IMR-90 (cell line): ENCODE data around the gene CDKAL1. TPM values are rescaled to one million over a fixed set of nuclear protein-coding genes. Genes with fewer than 3 reads are reported as not detected.

Source experiments
- ATAC-seq: fragments of 200-7000 bp; cut with Tn5 transposase; 2 replicates; pipeline ENCODE4 v1.9.1; 2020; ENCODE audit warnings: low read depth, mild to moderate bottlenecking, moderate library complexity
- BruUV-seq: library from RNA; stranded (reverse); fragments of 400-500 nt; replicated peaks from 2 replicates; lab custom pipeline; 2021; lab: Mats Ljungman, UMichigan
- CTCF ChIA-PET: fragments of 300-600 bp; formaldehyde crosslinking; extraction: SDS; loops from one replicate; lab custom pipeline; 2021; ENCODE audit warnings: antibody characterized with exemption; lab: Yijun Ruan, JAX
- POLR2A ChIA-PET: fragments of 300-600 bp; sonication (Branson Sonifier 250); formaldehyde crosslinking; loops from one replicate; lab custom pipeline; 2022; ENCODE audit warnings: antibody characterized with exemption; ENCODE audit not compliant: unreplicated experiment; lab: Charles Lee
- DNase-seq: peaks from one replicate; pipeline ENCODE4 v3.0.0; 2013
- H2AFZ ChIP-seq: replicated peaks from 2 replicates; pipeline ENCODE3; 2013; ENCODE audit warnings: low read length, mild to moderate bottlenecking; ENCODE audit not compliant: poor library complexity
- H2AK5ac ChIP-seq: 2 replicates; pipeline ENCODE4 v1.6.1; 2013; ENCODE audit warnings: low read depth, low read length, inconsistent platforms
- H2AK9ac ChIP-seq: replicated peaks from 2 replicates; pipeline ENCODE3; 2013; ENCODE audit warnings: mild to moderate bottlenecking, low read depth, low read length, moderate library complexity; ENCODE audit not compliant: poor library complexity
- H2BK120ac ChIP-seq: 2 replicates; pipeline ENCODE4 v1.6.1; 2013; ENCODE audit warnings: low read depth, low read length, inconsistent platforms
- H2BK15ac ChIP-seq: 3 replicates; pipeline ENCODE4 v1.6.1; 2013; ENCODE audit warnings: low read depth, low read length, inconsistent platforms
- H2BK20ac ChIP-seq: 2 replicates; pipeline ENCODE4 v1.6.1; 2013; ENCODE audit warnings: low read depth, mild to moderate bottlenecking, inconsistent platforms, low read length, moderate library complexity
- H2BK5ac ChIP-seq: 2 replicates; pipeline ENCODE4 v1.6.1; 2013; ENCODE audit warnings: mild to moderate bottlenecking, low read depth, low read length, inconsistent platforms; ENCODE audit not compliant: poor library complexity, severe bottlenecking
- H3K14ac ChIP-seq: replicated peaks from 2 replicates; pipeline ENCODE4 v1.6.1; 2013; ENCODE audit warnings: low read depth, low read length, inconsistent platforms
- H3K18ac ChIP-seq: 2 replicates; pipeline ENCODE4 v1.6.1; 2013; ENCODE audit warnings: low read depth, low read length, control low read depth
- H3K23ac ChIP-seq: 2 replicates; pipeline ENCODE4 v1.6.1; 2013; ENCODE audit warnings: low read depth, low read length, inconsistent platforms
- H3K27ac ChIP-seq: 2 replicates; pipeline ENCODE4 v1.5.1; 2013; ENCODE audit warnings: mild to moderate bottlenecking, control low read depth, low read length; ENCODE audit not compliant: insufficient read depth
- H3K27me3 ChIP-seq: 2 replicates; pipeline ENCODE4 v1.6.1; 2013; ENCODE audit warnings: low read length; ENCODE audit not compliant: control insufficient read depth, insufficient read depth
- H3K36me3 ChIP-seq: 2 replicates; pipeline ENCODE4 v1.6.1; 2013; ENCODE audit warnings: low read length, mixed read lengths; ENCODE audit not compliant: control insufficient read depth, insufficient read depth
- H3K4ac ChIP-seq: 2 replicates; pipeline ENCODE4 v1.6.1; 2013; ENCODE audit warnings: low read depth, low read length, inconsistent platforms
- H3K4me1 ChIP-seq: 2 replicates; pipeline ENCODE4 v1.6.1; 2013; ENCODE audit warnings: low read length, mixed read lengths; ENCODE audit not compliant: control insufficient read depth, insufficient read depth
- H3K4me2 ChIP-seq: 2 replicates; pipeline ENCODE4 v1.6.1; 2013; ENCODE audit warnings: low read depth, mild to moderate bottlenecking, control low read depth, low read length, moderate library complexity
- H3K4me3 ChIP-seq: 2 replicates; pipeline ENCODE4 v1.5.1; 2013; ENCODE audit warnings: low read depth, mild to moderate bottlenecking, control low read depth, low read length, moderate library complexity; ENCODE audit not compliant: insufficient read depth
- H3K56ac ChIP-seq: 2 replicates; pipeline ENCODE4 v1.6.1; 2013; ENCODE audit warnings: low read length, inconsistent platforms; ENCODE audit not compliant: insufficient read depth; ENCODE audit errors: extremely low read depth
- H3K79me1 ChIP-seq, 2 experiments: 2 replicates each; pipeline ENCODE4 v1.6.1; 2013; ENCODE audit warnings: low read length in 2 of 2, inconsistent platforms in 1 of 2, low read depth in 1 of 2
- H3K9ac ChIP-seq: 2 replicates; pipeline ENCODE4 v1.6.1; 2013; ENCODE audit warnings: low read depth, low read length, control low read depth
- H3K9me1 ChIP-seq: 2 replicates; pipeline ENCODE4 v1.6.1; 2013; ENCODE audit warnings: low read length, inconsistent platforms; ENCODE audit not compliant: insufficient read depth
- H3K9me3 ChIP-seq: 2 replicates; pipeline ENCODE4 v1.6.1; 2013; ENCODE audit warnings: low read length; ENCODE audit not compliant: control insufficient read depth, insufficient read depth
- H4K20me1 ChIP-seq: 2 replicates; pipeline ENCODE4 v1.6.1; 2013; ENCODE audit warnings: low read length, inconsistent platforms; ENCODE audit not compliant: insufficient read depth
- H4K5ac ChIP-seq: 2 replicates; pipeline ENCODE4 v1.6.1; 2013; ENCODE audit warnings: mild to moderate bottlenecking, low read depth, low read length, control low read depth
- H4K8ac ChIP-seq, 2 experiments: 2 replicates each; pipeline ENCODE4 v1.6.1; 2013; ENCODE audit warnings: low read depth in 2 of 2, low read length in 2 of 2, control low read depth in 1 of 2, inconsistent platforms in 1 of 2
- H4K91ac ChIP-seq: 2 replicates; pipeline ENCODE4 v1.6.1; 2013; ENCODE audit warnings: low read depth, low read length, inconsistent platforms; ENCODE audit not compliant: insufficient read depth
- CEBPB ChIP-seq: IDR thresholded peaks from 2 replicates; pipeline ENCODE4 v1.6.1; 2012; ENCODE audit warnings: low read depth, low read length, improper control_type of control experiment
- CHD1 ChIP-seq: IDR thresholded peaks from 2 replicates; pipeline ENCODE4 v1.6.1; 2012; ENCODE audit warnings: low read depth, low read length, improper control_type of control experiment
- FOS ChIP-seq: fragments of 150-350 bp; IDR thresholded peaks from 2 replicates; pipeline ENCODE4 v1.6.1; 2016; ENCODE audit warnings: low read depth, low read length
- MAZ ChIP-seq: IDR thresholded peaks from 2 replicates; pipeline ENCODE4 v1.6.1; 2012; ENCODE audit warnings: low read depth, mild to moderate bottlenecking, low read length, improper control_type of control experiment, moderate library complexity, borderline replicate concordance
- MXI1 ChIP-seq: IDR thresholded peaks from 2 replicates; pipeline ENCODE4 v1.6.1; 2012; ENCODE audit warnings: low read depth, mild to moderate bottlenecking, low read length, moderate library complexity, borderline replicate concordance
- POLR2A ChIP-seq: IDR thresholded peaks from 2 replicates; pipeline ENCODE4 v1.6.1; 2012; ENCODE audit warnings: mild to moderate bottlenecking, low read depth, low read length
- SMC3 ChIP-seq: fragments of 150-350 bp; IDR thresholded peaks from 2 replicates; pipeline ENCODE4 v1.6.1; 2016; ENCODE audit warnings: low read depth, mild to moderate bottlenecking, antibody characterized with exemption, low read length, moderate library complexity
- WGBS, 2 experiments: methylation state at CpG; one replicate each; pipeline versions ENCODE4 v1.1.5 to v1.1.7; 2013; ENCODE audit warnings: missing lambda C conversion rate in 2 of 2; ENCODE audit not compliant: insufficient read length in 1 of 2; ENCODE audit errors: extremely low coverage in 2 of 2; 5-methylcytosine and 5-hydroxymethylcytosine counted together
- dilution Hi-C: fragments of 300-500 bp; cut with HindIII; formaldehyde crosslinking; loops from one replicate; pipeline ENCODE4 v1.14.3; 2018; ENCODE audit warnings: low sequenced_read_pairs; ENCODE audit not compliant: unreplicated experiment
- in situ Hi-C: fragments of 300-500 bp; cut with MboI; formaldehyde crosslinking; loops from 3 replicates; pipeline ENCODE4 v1.14.3; 2019; ENCODE audit warnings: low sequenced_read_pairs, inconsistent platforms, mixed read lengths
- intact Hi-C: fragments of 100-400 bp; cut with micrococcal nuclease; formaldehyde crosslinking; loops from 2 replicates; pipeline ENCODE4 v1.10.0; 2022
- polyA plus RNA-seq, 3 experiments: library from polyadenylated mRNA; depleted of rRNA; stranded (reverse); fragments of >200 nt; gene quantifications; 2 replicates each; pipeline ENCODE4 v1.2.3, GENCODE V29; 2012; ENCODE audit warnings: low replicate concordance in 1 of 3
- total RNA-seq: library from RNA; depleted of rRNA; stranded (reverse); fragments of >200 nt; gene quantifications from 2 replicates; pipeline ENCODE4 v1.2.3, GENCODE V29; 2012
- TF ChIP-seq, protein P1 (sequence below): fragments of 150-350 bp; IDR thresholded peaks from 2 replicates; pipeline ENCODE4 v1.6.1; 2017; ENCODE audit warnings: mild to moderate bottlenecking, antibody characterized with exemption, low read length, low read depth
- TF ChIP-seq, protein P2 (sequence below): fragments of 150-350 bp; IDR thresholded peaks from 2 replicates; pipeline ENCODE4 v1.6.1; 2016; ENCODE audit warnings: low read depth, mild to moderate bottlenecking, low read length, moderate library complexity, borderline replicate concordance

The CDKAL1 gene
- total and polyA plus RNA-seq, 2 of the 4 experiments (the other 2 are of a cell fraction), result 3.7 to 13.1 TPM

DNA sequence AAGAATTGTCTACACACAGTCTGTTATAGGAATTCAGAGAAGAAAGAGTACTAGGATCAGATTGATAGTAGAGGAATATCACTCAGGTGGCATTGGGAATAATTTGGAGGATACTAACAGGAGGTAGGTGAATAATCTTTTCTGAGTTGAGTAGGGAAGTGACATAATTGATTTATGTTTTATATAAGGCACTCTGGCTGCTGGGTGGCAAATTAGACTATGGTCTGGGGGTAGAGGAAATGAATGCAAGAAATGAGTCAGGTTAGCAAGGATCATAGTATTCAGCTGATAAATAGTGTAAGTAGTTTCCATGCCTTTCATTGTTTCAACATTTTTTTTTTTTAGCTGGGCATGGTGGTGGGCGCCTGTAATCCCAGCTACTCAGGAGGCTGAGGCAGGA, 113.3 kb downstream of the CDKAL1 start:
- no peak overlapping the region for H3K56ac ChIP-seq
- H3K9ac ChIP-seq, result no peak overlapping the region
- H2BK120ac ChIP-seq, result no peak overlapping the region
- no peaks in the 10 kb centered on the region for H4K20me1 ChIP-seq
- H3K4ac ChIP-seq, result no peak overlapping the region
- H3K9me3 ChIP-seq, result no peaks in the 10 kb centered on the region
- H2BK15ac ChIP-seq, result no peak overlapping the region
- no peak overlapping the region for H3K27ac ChIP-seq
- no CpG with 5 or more reads among the region's 1 CpG for whole genome bisulfite sequencing, 2 experiments
- no peak for ATAC-seq
- no TSS peak for BruUV-seq
- H3K18ac ChIP-seq, result no peak overlapping the region
- no peak for DNase-seq
- TF ChIP-seq MAZ (no peak), SMC3 (no peak), MXI1 (no peak), FOS (no peak), CEBPB (no peak), POLR2A (no peak), CHD1 (no peak)
- TF ChIP-seq, protein P1, sequence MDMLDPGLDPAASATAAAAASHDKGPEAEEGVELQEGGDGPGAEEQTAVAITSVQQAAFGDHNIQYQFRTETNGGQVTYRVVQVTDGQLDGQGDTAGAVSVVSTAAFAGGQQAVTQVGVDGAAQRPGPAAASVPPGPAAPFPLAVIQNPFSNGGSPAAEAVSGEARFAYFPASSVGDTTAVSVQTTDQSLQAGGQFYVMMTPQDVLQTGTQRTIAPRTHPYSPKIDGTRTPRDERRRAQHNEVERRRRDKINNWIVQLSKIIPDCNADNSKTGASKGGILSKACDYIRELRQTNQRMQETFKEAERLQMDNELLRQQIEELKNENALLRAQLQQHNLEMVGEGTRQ, result no peak
- TF ChIP-seq, protein P2, sequence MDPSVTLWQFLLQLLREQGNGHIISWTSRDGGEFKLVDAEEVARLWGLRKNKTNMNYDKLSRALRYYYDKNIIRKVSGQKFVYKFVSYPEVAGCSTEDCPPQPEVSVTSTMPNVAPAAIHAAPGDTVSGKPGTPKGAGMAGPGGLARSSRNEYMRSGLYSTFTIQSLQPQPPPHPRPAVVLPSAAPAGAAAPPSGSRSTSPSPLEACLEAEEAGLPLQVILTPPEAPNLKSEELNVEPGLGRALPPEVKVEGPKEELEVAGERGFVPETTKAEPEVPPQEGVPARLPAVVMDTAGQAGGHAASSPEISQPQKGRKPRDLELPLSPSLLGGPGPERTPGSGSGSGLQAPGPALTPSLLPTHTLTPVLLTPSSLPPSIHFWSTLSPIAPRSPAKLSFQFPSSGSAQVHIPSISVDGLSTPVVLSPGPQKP, result no peak
- no peak overlapping the region for H4K5ac ChIP-seq
- no peak overlapping the region for H3K23ac ChIP-seq
- no peaks in the 10 kb centered on the region for H3K27me3 ChIP-seq
- H3K79me1 ChIP-seq, result peaks cover 3 to 9% of the 10 kb centered on the region in 2 experiments
- intact Hi-C loops (no loop called here), in situ Hi-C loops (no loop called here), dilution Hi-C loops (no loop called here)
- H2BK20ac ChIP-seq, result no peak overlapping the region
- H2BK5ac ChIP-seq, result no peak overlapping the region
- H3K9me1 ChIP-seq, result peaks cover 3% of the 10 kb centered on the region; the same call in 1 of the 2 replicates
- no peak overlapping the region for H4K8ac ChIP-seq
- H3K36me3 ChIP-seq, result no peaks in the 10 kb centered on the region
- H2AK9ac ChIP-seq, result no peak overlapping the region
- no peak overlapping the region for H2AK5ac ChIP-seq
- no peak overlapping the region for H3K14ac ChIP-seq
- no peak overlapping the region for H2AFZ ChIP-seq
- H4K91ac ChIP-seq, result no peak overlapping the region
- H3K4me3 ChIP-seq, result no peak overlapping the region
- H3K4me1 ChIP-seq, result peaks cover 2% of the 10 kb centered on the region; the same call in 1 of the 2 replicates
- CTCF ChIA-PET, result no interaction called here
- POLR2A ChIA-PET, result no interaction called here
- H3K4me2 ChIP-seq, result no peak overlapping the region
